GM12801 (cell line): Measurements from ENCODE around the gene STRBP.

Experiments used
- TF ChIP-seq, protein P1 (sequence below): IDR thresholded peaks from one replicate; pipeline ENCODE4 v1.5.1; 2011; ENCODE audit warnings: control low read depth; ENCODE audit not compliant: insufficient read length; ENCODE audit errors: extremely low read depth

STRBP gene

DNA sequence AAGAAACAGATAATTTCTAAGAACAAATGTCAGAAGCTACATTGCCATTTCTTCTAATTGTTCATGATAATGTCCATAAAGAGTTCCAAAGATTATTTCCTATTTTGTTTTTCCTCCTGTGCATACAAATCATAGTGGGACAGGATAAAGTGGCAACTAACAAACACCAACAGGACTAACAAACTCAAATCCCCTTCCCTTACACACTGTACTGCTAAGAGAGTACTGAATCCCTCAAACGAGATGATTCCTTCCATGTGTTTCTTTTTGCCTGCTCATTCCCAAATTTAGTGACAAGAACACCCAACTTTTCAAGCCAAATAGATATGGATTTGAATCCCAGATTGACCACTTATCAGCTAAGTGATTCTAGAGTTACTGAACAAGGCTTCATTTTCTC, 15.2 kb downstream of the STRBP start:
- TF ChIP-seq, protein P1, sequence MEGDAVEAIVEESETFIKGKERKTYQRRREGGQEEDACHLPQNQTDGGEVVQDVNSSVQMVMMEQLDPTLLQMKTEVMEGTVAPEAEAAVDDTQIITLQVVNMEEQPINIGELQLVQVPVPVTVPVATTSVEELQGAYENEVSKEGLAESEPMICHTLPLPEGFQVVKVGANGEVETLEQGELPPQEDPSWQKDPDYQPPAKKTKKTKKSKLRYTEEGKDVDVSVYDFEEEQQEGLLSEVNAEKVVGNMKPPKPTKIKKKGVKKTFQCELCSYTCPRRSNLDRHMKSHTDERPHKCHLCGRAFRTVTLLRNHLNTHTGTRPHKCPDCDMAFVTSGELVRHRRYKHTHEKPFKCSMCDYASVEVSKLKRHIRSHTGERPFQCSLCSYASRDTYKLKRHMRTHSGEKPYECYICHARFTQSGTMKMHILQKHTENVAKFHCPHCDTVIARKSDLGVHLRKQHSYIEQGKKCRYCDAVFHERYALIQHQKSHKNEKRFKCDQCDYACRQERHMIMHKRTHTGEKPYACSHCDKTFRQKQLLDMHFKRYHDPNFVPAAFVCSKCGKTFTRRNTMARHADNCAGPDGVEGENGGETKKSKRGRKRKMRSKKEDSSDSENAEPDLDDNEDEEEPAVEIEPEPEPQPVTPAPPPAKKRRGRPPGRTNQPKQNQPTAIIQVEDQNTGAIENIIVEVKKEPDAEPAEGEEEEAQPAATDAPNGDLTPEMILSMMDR, result no peak

DNA sequence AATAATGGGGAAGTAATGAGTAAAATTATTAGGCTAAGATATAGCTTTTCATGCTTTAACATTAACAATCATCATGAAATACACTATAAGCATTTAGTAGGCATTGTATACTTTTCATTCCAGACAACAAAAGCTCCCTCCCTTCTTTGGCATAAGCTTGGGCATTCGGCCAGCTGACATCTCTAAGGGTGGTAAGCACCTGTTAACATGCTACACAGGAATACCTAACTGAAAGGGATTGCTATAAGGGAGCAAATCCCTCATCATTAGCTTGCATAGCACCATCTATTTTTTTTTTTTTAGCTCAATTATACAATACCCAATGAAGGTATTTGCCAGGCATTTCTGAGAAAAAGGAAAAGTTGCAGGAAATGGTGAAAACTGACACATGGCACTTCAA, 16.6 kb downstream of the STRBP start:
- TF ChIP-seq, protein P1, result no peak

DNA sequence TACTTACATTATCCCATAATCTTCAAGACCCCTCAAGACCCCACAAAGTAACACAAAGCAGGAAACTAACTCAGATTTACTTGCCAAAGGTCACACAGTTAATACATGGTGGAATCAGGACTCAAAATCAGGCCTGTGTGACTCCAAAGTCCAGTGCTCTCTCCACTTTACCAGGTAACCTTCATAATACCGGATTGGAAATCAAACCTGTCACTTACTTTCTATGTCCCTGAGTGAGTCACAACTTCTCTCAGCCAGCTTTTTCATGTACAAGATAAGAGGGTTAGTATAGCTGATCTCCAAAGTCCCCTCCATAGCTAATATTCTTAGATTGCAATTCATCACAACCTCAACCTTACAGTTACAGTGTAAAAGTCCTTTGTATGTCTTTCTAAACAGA, 17.1 kb downstream of the STRBP start:
- TF ChIP-seq, protein P1, result no peak

DNA sequence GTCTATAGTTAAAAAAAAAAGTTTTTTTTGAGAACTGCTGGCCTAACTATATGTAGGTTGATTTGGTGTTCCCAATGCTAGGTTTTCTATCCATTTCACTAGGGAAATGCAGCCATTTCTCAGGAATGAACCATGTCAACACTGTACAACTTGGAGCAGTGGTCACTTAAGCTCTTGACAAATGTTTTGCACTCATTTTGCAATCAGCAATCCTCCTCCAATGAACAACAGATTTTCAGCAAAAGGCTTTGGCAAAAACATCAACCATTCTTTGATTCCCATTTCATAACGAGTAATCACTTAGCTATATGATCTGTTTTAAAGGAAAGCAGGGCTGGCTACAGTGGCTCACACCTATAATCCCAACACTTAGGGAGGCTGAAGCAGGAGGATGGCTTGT, 17.9 kb downstream of the STRBP start:
- TF ChIP-seq, protein P1, result no peak

DNA sequence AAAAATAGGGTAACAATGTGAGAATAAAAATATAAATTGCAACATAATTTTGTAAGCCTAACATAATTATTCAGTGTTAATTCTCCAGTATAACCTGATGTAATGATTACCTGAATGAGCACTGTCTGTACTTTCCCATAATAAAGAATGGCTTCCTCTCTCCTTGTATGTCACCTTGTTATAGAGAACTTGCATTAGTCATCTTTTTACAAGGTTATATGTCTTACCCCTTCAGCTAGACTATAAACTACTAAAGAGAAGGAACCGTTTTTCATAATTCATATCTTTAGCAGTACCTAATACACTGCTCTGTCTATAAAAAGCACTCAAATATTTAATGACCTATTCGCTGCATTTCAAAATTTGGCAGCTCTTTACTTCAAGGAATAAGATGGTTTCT, 19.8 kb downstream of the STRBP start:
- TF ChIP-seq, protein P1, result no peak

DNA sequence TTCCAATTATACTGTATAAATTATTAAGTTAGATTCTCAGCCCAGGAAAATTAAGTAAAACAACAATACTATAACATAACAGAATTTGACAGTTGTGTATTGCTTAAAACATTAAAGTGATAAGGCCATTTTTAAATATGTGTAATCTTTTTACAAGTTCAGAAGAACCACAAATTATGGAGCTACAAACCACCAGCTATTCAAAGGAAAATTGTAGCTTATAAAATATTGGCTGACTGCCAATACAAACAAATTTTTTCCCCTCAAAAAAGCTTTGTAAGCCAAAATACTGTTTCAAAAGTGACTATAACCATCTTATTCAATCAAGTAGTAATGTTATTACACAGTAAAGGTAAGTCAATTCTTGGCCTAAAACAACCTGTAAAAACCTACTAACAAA, 21.9 kb downstream of the STRBP start:
- TF ChIP-seq, protein P1, result no peak

DNA sequence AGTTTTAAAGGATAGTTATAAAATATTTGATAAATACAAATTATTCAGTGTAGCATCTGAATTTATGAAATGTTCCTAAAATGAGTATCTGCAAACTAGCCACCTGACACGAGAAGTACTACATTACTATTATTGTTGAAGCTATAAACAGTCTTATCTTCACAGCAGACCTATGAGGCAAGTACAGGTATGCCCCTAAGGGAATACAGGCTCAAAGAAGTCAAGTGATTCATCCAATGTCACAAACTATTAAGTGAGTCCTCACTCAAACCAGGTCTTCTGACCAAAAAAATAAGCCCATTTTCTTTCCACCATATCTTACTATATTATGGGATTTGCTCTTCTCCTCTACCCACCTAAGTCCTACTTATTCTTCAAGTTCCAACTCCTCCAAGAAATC, 28.7 kb downstream of the STRBP start:
- TF ChIP-seq, protein P1, result no peak

DNA sequence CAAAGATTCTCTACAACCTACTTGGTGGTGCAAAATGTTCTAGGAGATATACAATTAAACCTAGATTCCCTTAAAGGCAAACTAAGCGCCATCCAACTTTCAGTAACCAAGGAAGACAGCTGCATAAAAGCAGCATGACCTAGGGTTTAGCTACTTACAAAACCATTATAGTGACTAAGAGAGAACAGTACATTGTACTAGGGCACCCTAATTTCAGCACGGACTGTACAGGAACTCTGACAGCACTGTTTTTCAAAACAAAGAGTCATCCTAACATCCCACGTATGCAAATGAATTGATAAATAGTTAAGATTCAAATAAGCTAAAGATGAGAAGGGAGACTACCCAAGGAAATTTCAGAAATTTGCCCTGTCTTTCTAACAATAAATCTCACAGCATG, 30.0 kb downstream of the STRBP start:
- TF ChIP-seq, protein P1, result no peak
